WTC11 (cell line): ENCODE measurements around the gene TMEM200A. TPM values are rescaled to one million over a fixed set of nuclear protein-coding genes. Genes with fewer than 3 reads are reported as not detected.
A peak's percentile ranks its signal among the peaks of the same experiment; 100 is the strongest.

Source experiments
- ATAC-seq: fragments of 200-7000 bp; cut with Tn5 transposase; 2 replicates; pipeline ENCODE4 v1.10.0; 2021; ENCODE audit warnings: mild to moderate bottlenecking, moderate library complexity
- CTCF ChIA-PET: fragments of 300-600 bp; sonication (Branson Sonifier 250); formaldehyde crosslinking; loops from one replicate; lab custom pipeline; 2021; ENCODE audit warnings: antibody characterized with exemption; lab: Charles Lee
- POLR2A ChIA-PET: fragments of 350-600 bp; sonication (Branson Sonifier 250); formaldehyde crosslinking; loops from one replicate; lab custom pipeline; 2021; ENCODE audit warnings: antibody characterized with exemption; lab: Charles Lee
- DNase-seq: peaks from one replicate; pipeline ENCODE4 v3.0.0; 2021; ENCODE audit warnings: low spot score
- H3K27ac Mint-ChIP-seq: 2 replicates; pipeline ENCODE4 v1.8.0; 2021; ENCODE audit warnings: mixed read lengths
- H3K27me3 Mint-ChIP-seq: 2 replicates; pipeline ENCODE4 v1.8.0; 2021; ENCODE audit warnings: low read depth, mild to moderate bottlenecking, moderate library complexity, mixed read lengths
- H3K36me3 Mint-ChIP-seq: 2 replicates; pipeline ENCODE4 v1.8.0; 2021; ENCODE audit warnings: mixed read lengths
- H3K4me1 Mint-ChIP-seq: 2 replicates; pipeline ENCODE4 v1.8.0; 2022; ENCODE audit warnings: mixed read lengths
- H3K4me3 Mint-ChIP-seq: 2 replicates; pipeline ENCODE4 v1.8.0; 2021; ENCODE audit warnings: mild to moderate bottlenecking, moderate library complexity, mixed read lengths
- H3K9me3 Mint-ChIP-seq: 2 replicates; pipeline ENCODE4 v1.8.0; 2021; ENCODE audit warnings: mixed read lengths
- ATF1 ChIP-seq: sonication (generic); formaldehyde crosslinking; IDR thresholded peaks from 2 replicates; pipeline ENCODE4 v1.8.1; 2023; ENCODE audit warnings: mild to moderate bottlenecking, moderate library complexity, missing genetic modification reagents
- CBFB ChIP-seq: sonication (generic); formaldehyde crosslinking; IDR thresholded peaks from 2 replicates; pipeline ENCODE4 v1.8.1; 2022; ENCODE audit warnings: mild to moderate bottlenecking, low read depth, missing genetic modification reagents
- CREB1 ChIP-seq: sonication (generic); formaldehyde crosslinking; IDR thresholded peaks from 2 replicates; pipeline ENCODE4 v1.8.0; 2023; ENCODE audit warnings: mild to moderate bottlenecking, missing genetic modification reagents
- EMX1 ChIP-seq: fragments of 250-450 bp; sonication (Bioruptor Pico); IDR thresholded peaks from 2 replicates; pipeline ENCODE4 v1.8.0; 2021; ENCODE audit warnings: mild to moderate bottlenecking
- FOXP1 ChIP-seq: sonication (generic); formaldehyde crosslinking; IDR thresholded peaks from 2 replicates; pipeline ENCODE4 v1.8.0; 2022; ENCODE audit warnings: missing genetic modification reagents, mild to moderate bottlenecking, moderate library complexity, borderline replicate concordance
- GRHL2 ChIP-seq: fragments of 250-450 bp; sonication (Bioruptor Pico); IDR thresholded peaks from 2 replicates; pipeline ENCODE4 v1.8.0; 2022; ENCODE audit warnings: mild to moderate bottlenecking, moderate library complexity; ENCODE audit not compliant: insufficient replicate concordance, severe bottlenecking
- HMGA2 ChIP-seq: fragments of 250-450 bp; sonication (Bioruptor Pico); IDR thresholded peaks from 2 replicates; pipeline ENCODE4 v1.4.0; 2021; ENCODE audit warnings: mild to moderate bottlenecking, moderate library complexity
- MYBL2 ChIP-seq: sonication (generic); formaldehyde crosslinking; IDR thresholded peaks from 2 replicates; pipeline ENCODE4 v1.8.1; 2023; ENCODE audit warnings: mild to moderate bottlenecking, moderate library complexity, missing genetic modification reagents
- NFATC4 ChIP-seq: fragments of 250-450 bp; sonication (Bioruptor Pico); IDR thresholded peaks from 2 replicates; pipeline ENCODE4 v1.9.0; 2021; ENCODE audit warnings: mild to moderate bottlenecking
- NFYB ChIP-seq: sonication (generic); formaldehyde crosslinking; conservative IDR thresholded peaks from 2 replicates; pipeline ENCODE4 v1.8.0; 2022; ENCODE audit warnings: low read depth, missing genetic modification reagents
- NR1H2 ChIP-seq: sonication (generic); formaldehyde crosslinking; IDR thresholded peaks from 2 replicates; pipeline ENCODE4 v1.9.0; 2021; ENCODE audit warnings: mild to moderate bottlenecking, moderate library complexity, missing genetic modification reagents
- NR3C1 ChIP-seq: sonication (generic); formaldehyde crosslinking; conservative IDR thresholded peaks from 2 replicates; pipeline ENCODE4 v1.8.1; 2023; ENCODE audit warnings: low read depth, mild to moderate bottlenecking, missing genetic modification reagents
- OVOL2 ChIP-seq: fragments of 250-450 bp; sonication (Bioruptor Pico); IDR thresholded peaks from 2 replicates; pipeline ENCODE4 v1.9.0; 2021; ENCODE audit warnings: mild to moderate bottlenecking, borderline replicate concordance
- SOX15 ChIP-seq: fragments of 250-450 bp; sonication (Bioruptor Pico); IDR thresholded peaks from 2 replicates; pipeline ENCODE4 v1.9.0; 2021; ENCODE audit warnings: mild to moderate bottlenecking
- TEAD1 ChIP-seq: sonication (generic); formaldehyde crosslinking; IDR thresholded peaks from 2 replicates; pipeline ENCODE4 v1.8.0; 2022; ENCODE audit warnings: mild to moderate bottlenecking, missing genetic modification reagents
- TEAD4 ChIP-seq: sonication (generic); formaldehyde crosslinking; IDR thresholded peaks from 2 replicates; pipeline ENCODE4 v1.8.0; 2022; ENCODE audit warnings: mild to moderate bottlenecking, missing genetic modification reagents
- ZNF121 ChIP-seq: sonication (generic); formaldehyde crosslinking; IDR thresholded peaks from 2 replicates; pipeline ENCODE4 v1.8.0; 2023; ENCODE audit warnings: missing genetic modification reagents
- ZNF138 ChIP-seq: sonication (generic); formaldehyde crosslinking; conservative IDR thresholded peaks from 2 replicates; pipeline ENCODE4 v1.8.1; 2022; ENCODE audit warnings: mild to moderate bottlenecking, moderate library complexity, missing genetic modification reagents
- ZNF263 ChIP-seq: sonication (generic); formaldehyde crosslinking; IDR thresholded peaks from 2 replicates; pipeline ENCODE4 v1.8.1; 2022; ENCODE audit warnings: low read depth, mild to moderate bottlenecking, moderate library complexity, missing genetic modification reagents
- ZNF317 ChIP-seq: sonication (generic); formaldehyde crosslinking; IDR thresholded peaks from 2 replicates; pipeline ENCODE4 v1.8.1; 2023; ENCODE audit warnings: low read depth, mild to moderate bottlenecking, moderate library complexity, missing genetic modification reagents, borderline replicate concordance
- ZNF416 ChIP-seq: fragments of 250-450 bp; sonication (Bioruptor Pico); IDR thresholded peaks from 2 replicates; pipeline ENCODE4 v1.9.0; 2021; ENCODE audit warnings: mild to moderate bottlenecking, inconsistent platforms
- total RNA-seq: library from RNA; stranded (reverse); gene quantifications from 3 replicates; pipeline ENCODE4 v1.2.3, GENCODE V29; 2021
- TF ChIP-seq, protein P1 (sequence below): fragments of 250-450 bp; sonication (Bioruptor Pico); IDR thresholded peaks from 2 replicates; pipeline ENCODE4 v2.1.2; 2022; ENCODE audit warnings: mild to moderate bottlenecking, moderate library complexity
- TF ChIP-seq, protein P2 (sequence below): sonication (generic); formaldehyde crosslinking; IDR thresholded peaks from 2 replicates; pipeline ENCODE4 v1.8.0; 2022; ENCODE audit warnings: missing genetic modification reagents
- TF ChIP-seq, protein P3 (sequence below): sonication (generic); formaldehyde crosslinking; IDR thresholded peaks from 2 replicates; pipeline ENCODE4 v1.8.1; 2022; ENCODE audit warnings: mild to moderate bottlenecking, moderate library complexity, missing genetic modification reagents
- TF ChIP-seq, protein P4 (sequence below): fragments of 250-450 bp; sonication (Bioruptor Pico); IDR thresholded peaks from 2 replicates; pipeline ENCODE4 v1.9.0; 2021; ENCODE audit warnings: moderate library complexity, mild to moderate bottlenecking, inconsistent platforms, borderline replicate concordance
- TF ChIP-seq, protein P5 (sequence below): sonication (generic); formaldehyde crosslinking; IDR thresholded peaks from 2 replicates; pipeline ENCODE4 v1.8.1; 2023; ENCODE audit warnings: mild to moderate bottlenecking, moderate library complexity, missing genetic modification reagents
- TF ChIP-seq, protein P6 (sequence below): fragments of 250-450 bp; sonication (Bioruptor Pico); IDR thresholded peaks from 2 replicates; pipeline ENCODE4 v1.8.0; 2021; ENCODE audit warnings: mild to moderate bottlenecking
- TF ChIP-seq, protein P7 (sequence below): fragments of 250-450 bp; sonication (Bioruptor Pico); IDR thresholded peaks from 2 replicates; pipeline ENCODE4 v1.9.0; 2021; ENCODE audit warnings: mild to moderate bottlenecking

TMEM200A gene
- total RNA-seq, 1 experiment from 2014 or later = 11.0 TPM

DNA sequence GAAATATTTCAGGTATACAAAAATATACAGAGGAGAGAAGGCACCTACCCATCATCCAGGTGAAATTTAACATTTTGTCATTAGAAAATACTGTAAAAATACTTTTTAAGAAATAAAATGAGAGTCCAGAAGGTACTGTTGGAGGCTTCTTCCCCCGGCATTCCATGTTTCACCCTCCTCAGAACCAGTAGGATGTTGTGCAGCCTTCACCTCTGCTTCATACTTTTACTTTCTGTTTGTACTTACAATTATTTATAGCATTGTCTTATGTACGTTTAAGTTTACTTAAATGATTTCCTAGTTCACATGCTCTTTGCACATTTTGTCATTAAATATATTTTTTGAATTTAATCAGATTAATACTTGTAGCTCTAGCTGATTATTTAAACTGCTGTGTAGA, 30.9 kb downstream of the TMEM200A start:
- Mint-ChIP-seq H3K4me1 (no peaks in the 10 kb centered on the region), H3K9me3 (peaks cover 9% of the 10 kb centered on the region), H3K4me3 (no peak overlapping the region), H3K27me3 (no peaks in the 10 kb centered on the region), H3K36me3 (no peaks in the 10 kb centered on the region), H3K27ac (no peak overlapping the region)
- DNase-seq = no peak
- ChIA-PET CTCF (no interaction called here), POLR2A (no interaction called here)
- no peak for ATAC-seq
- TF ChIP-seq OVOL2 (CRISPR knock-in tag) (no peak), CREB1 (CRISPR knock-in tag) (no peak), ZNF317 (CRISPR knock-in tag) (no peak), FOXP1 (CRISPR knock-in tag) (no peak), NFYB (CRISPR knock-in tag) (no peak), GRHL2 (CRISPR knock-in tag) (no peak), ZNF263 (CRISPR knock-in tag) (no peak), SOX15 (CRISPR knock-in tag) (no peak), NR3C1 (CRISPR knock-in tag) (no peak), CBFB (CRISPR knock-in tag) (no peak), MYBL2 (CRISPR knock-in tag) (no peak), TEAD1 (CRISPR knock-in tag) (no peak)
- TF ChIP-seq, protein P1, sequence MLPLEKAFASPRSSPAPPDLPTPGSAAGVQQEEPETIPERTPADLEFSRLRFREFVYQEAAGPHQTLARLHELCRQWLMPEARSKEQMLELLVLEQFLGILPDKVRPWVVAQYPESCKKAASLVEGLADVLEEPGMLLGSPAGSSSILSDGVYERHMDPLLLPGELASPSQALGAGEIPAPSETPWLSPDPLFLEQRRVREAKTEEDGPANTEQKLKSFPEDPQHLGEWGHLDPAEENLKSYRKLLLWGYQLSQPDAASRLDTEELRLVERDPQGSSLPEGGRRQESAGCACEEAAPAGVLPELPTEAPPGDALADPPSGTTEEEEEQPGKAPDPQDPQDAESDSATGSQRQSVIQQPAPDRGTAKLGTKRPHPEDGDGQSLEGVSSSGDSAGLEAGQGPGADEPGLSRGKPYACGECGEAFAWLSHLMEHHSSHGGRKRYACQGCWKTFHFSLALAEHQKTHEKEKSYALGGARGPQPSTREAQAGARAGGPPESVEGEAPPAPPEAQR = no peak
- TF ChIP-seq, protein P2, sequence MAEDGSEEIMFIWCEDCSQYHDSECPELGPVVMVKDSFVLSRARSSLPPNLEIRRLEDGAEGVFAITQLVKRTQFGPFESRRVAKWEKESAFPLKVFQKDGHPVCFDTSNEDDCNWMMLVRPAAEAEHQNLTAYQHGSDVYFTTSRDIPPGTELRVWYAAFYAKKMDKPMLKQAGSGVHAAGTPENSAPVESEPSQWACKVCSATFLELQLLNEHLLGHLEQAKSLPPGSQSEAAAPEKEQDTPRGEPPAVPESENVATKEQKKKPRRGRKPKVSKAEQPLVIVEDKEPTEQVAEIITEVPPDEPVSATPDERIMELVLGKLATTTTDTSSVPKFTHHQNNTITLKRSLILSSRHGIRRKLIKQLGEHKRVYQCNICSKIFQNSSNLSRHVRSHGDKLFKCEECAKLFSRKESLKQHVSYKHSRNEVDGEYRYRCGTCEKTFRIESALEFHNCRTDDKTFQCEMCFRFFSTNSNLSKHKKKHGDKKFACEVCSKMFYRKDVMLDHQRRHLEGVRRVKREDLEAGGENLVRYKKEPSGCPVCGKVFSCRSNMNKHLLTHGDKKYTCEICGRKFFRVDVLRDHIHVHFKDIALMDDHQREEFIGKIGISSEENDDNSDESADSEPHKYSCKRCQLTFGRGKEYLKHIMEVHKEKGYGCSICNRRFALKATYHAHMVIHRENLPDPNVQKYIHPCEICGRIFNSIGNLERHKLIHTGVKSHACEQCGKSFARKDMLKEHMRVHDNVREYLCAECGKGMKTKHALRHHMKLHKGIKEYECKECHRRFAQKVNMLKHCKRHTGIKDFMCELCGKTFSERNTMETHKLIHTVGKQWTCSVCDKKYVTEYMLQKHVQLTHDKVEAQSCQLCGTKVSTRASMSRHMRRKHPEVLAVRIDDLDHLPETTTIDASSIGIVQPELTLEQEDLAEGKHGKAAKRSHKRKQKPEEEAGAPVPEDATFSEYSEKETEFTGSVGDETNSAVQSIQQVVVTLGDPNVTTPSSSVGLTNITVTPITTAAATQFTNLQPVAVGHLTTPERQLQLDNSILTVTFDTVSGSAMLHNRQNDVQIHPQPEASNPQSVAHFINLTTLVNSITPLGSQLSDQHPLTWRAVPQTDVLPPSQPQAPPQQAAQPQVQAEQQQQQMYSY = no peak
- TF ChIP-seq, protein P3, sequence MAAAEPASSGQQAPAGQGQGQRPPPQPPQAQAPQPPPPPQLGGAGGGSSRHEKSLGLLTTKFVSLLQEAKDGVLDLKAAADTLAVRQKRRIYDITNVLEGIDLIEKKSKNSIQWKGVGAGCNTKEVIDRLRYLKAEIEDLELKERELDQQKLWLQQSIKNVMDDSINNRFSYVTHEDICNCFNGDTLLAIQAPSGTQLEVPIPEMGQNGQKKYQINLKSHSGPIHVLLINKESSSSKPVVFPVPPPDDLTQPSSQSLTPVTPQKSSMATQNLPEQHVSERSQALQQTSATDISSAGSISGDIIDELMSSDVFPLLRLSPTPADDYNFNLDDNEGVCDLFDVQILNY (CRISPR knock-in tag) = no peak

DNA sequence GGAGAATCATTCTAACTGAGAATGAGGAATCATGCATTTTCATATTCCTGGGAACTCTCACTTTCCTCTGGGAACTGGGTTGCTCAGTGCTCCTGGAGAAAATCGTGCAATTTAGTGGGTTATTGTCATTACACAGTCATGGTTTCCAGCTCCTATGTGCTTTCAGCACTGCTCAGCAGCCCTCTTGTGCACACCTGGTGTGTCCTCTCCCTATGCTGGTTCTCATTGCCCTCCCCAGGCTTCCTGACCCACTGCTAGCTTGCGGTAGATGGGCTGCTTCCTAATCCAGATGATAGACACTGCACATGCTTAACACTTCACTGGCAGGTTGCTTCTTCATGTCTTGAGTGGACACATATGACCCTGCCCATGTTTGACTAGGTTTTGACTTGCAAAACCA, 39.7 kb downstream of the TMEM200A start:
- H3K27ac Mint-ChIP-seq = no peak overlapping the region; the same call in 1 of the 2 replicates
- ChIA-PET POLR2A (no interaction called here), CTCF (interaction anchor here (1.0 kb wide), 1 partner anchor 10 kb away, joined by 3 read pairs; no protein-coding TSS in a partner anchor)
- no peak overlapping the region for H3K4me3 Mint-ChIP-seq
- no peaks in the 10 kb centered on the region for H3K27me3 Mint-ChIP-seq
- no peak for DNase-seq
- ATAC-seq = peak; percentile 60; the same call in 1 of the 2 replicates
- H3K9me3 Mint-ChIP-seq = no peaks in the 10 kb centered on the region
- no peaks in the 10 kb centered on the region for H3K36me3 Mint-ChIP-seq
- H3K4me1 Mint-ChIP-seq = peaks cover 28% of the 10 kb centered on the region
- TF ChIP-seq TEAD4 (CRISPR knock-in tag) (no peak), ATF1 (CRISPR knock-in tag) (no peak), NFATC4 (CRISPR knock-in tag) (no peak), ZNF121 (CRISPR knock-in tag) (no peak), HMGA2 (CRISPR knock-in tag) (no peak), ZNF138 (CRISPR knock-in tag) (no peak), EMX1 (no peak), ZNF416 (no peak), NR1H2 (CRISPR knock-in tag) (no peak), NFYB (CRISPR knock-in tag) (no peak)
- TF ChIP-seq, protein P4, sequence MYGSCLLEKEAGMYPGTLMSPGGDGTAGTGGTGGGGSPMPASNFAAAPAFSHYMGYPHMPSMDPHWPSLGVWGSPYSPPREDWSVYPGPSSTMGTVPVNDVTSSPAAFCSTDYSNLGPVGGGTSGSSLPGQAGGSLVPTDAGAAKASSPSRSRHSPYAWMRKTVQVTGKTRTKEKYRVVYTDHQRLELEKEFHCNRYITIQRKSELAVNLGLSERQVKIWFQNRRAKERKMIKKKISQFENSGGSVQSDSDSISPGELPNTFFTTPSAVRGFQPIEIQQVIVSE = no peak
- TF ChIP-seq, protein P5, sequence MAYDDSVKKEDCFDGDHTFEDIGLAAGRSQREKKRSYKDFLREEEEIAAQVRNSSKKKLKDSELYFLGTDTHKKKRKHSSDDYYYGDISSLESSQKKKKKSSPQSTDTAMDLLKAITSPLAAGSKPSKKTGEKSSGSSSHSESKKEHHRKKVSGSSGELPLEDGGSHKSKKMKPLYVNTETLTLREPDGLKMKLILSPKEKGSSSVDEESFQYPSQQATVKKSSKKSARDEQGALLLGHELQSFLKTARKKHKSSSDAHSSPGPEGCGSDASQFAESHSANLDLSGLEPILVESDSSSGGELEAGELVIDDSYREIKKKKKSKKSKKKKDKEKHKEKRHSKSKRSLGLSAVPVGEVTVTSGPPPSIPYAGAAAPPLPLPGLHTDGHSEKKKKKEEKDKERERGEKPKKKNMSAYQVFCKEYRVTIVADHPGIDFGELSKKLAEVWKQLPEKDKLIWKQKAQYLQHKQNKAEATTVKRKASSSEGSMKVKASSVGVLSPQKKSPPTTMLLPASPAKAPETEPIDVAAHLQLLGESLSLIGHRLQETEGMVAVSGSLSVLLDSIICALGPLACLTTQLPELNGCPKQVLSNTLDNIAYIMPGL = no peak
- TF ChIP-seq, protein P6, sequence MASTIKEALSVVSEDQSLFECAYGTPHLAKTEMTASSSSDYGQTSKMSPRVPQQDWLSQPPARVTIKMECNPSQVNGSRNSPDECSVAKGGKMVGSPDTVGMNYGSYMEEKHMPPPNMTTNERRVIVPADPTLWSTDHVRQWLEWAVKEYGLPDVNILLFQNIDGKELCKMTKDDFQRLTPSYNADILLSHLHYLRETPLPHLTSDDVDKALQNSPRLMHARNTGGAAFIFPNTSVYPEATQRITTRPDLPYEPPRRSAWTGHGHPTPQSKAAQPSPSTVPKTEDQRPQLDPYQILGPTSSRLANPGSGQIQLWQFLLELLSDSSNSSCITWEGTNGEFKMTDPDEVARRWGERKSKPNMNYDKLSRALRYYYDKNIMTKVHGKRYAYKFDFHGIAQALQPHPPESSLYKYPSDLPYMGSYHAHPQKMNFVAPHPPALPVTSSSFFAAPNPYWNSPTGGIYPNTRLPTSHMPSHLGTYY (CRISPR knock-in tag) = no peak
- TF ChIP-seq, protein P7, sequence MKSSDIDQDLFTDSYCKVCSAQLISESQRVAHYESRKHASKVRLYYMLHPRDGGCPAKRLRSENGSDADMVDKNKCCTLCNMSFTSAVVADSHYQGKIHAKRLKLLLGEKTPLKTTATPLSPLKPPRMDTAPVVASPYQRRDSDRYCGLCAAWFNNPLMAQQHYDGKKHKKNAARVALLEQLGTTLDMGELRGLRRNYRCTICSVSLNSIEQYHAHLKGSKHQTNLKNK (CRISPR knock-in tag) = no peak
